Transverse colon (tissue), 3 donors: Measurements from ENCODE around the gene UBD.

Experiments
- POLR2A ChIP-seq: fragments of 450-650 bp; IDR thresholded peaks from one replicate; pipeline ENCODE4 v1.6.1; 2016; ENCODE audit warnings: antibody characterized with exemption, mild to moderate bottlenecking, moderate library complexity
- TF ChIP-seq, protein P1 (sequence below), 5 experiments: fragments of 200-600 bp in 3 of 5; fragments of 450-650 bp in 2 of 5; sonication (generic) in 3 of 5; IDR thresholded peaks; 1 replicate in 2 of 5; 2 replicates in 3 of 5; pipeline ENCODE4 v1.5.1; 2016 to 2017; ENCODE audit warnings: antibody characterized with exemption in 5 of 5, inconsistent platforms in 3 of 5, mild to moderate bottlenecking in 2 of 5, moderate library complexity in 1 of 5

DNA sequence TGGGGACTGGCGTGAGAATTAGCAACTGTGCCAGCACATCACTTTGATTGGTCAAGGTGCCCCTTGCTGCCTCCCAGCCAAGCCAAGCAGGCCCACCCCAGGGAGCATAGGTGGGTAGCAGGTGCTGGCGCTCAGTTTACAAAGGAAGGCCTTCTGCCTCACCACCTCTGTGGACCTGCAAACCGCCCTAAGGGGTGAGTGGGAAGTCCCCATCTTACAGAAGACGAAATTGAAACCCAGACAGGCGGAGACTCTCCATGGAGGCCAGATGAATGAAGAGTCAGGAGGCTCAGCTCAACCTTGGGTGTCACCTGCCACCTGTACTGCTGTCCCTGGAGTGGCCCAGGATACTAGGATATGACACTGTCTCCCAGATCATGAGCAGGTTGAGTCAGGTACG is 50.3 kb downstream of the UBD start:
- TF ChIP-seq, protein P1, sequence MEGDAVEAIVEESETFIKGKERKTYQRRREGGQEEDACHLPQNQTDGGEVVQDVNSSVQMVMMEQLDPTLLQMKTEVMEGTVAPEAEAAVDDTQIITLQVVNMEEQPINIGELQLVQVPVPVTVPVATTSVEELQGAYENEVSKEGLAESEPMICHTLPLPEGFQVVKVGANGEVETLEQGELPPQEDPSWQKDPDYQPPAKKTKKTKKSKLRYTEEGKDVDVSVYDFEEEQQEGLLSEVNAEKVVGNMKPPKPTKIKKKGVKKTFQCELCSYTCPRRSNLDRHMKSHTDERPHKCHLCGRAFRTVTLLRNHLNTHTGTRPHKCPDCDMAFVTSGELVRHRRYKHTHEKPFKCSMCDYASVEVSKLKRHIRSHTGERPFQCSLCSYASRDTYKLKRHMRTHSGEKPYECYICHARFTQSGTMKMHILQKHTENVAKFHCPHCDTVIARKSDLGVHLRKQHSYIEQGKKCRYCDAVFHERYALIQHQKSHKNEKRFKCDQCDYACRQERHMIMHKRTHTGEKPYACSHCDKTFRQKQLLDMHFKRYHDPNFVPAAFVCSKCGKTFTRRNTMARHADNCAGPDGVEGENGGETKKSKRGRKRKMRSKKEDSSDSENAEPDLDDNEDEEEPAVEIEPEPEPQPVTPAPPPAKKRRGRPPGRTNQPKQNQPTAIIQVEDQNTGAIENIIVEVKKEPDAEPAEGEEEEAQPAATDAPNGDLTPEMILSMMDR (IDR thresholded peaks at IDR 0.05): no peak
- no peak for TF ChIP-seq POLR2A
